ENCODE results near the gene LIPA.
A peak's percentile ranks its signal among the peaks of the same experiment; 100 is the strongest.

The LIPA gene

DNA sequence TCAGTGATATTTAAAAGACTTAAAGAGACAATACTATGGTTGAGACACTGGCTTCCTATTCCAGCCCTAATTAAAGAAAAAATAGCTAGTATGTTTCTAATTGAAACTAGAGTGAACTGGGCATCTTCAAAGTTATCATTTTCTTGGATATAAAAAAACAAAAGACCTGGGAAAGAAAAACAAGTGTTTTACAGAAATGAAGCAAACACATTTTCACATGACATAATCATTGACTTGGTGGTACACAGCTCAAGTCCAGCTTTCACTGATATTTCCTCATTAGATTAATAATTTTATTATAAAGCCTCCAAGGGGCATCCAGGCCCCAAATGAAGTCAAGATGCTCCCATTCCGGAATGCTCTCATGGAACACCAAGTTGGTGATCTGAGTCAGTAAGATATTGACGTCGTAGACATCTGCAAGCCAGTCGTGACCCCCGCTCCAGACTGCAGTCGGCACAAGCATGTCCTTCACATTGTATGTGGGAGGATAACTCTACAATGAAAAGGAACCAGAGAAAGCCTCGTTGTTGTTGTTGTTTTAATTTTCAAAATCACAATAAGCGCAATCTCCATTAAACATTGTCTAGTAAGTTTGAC lies 36.9 kb downstream of the LIPA start:
- TF ChIP-seq FOXM1 (IDR thresholded peaks at IDR 0.05; ENCODE audit: borderline replicate concordance, low read depth) (no peak), TEAD4 (IDR thresholded peaks at IDR 0.05) (no peak), MAX (IDR thresholded peaks at IDR 0.05) (no peak)

DNA sequence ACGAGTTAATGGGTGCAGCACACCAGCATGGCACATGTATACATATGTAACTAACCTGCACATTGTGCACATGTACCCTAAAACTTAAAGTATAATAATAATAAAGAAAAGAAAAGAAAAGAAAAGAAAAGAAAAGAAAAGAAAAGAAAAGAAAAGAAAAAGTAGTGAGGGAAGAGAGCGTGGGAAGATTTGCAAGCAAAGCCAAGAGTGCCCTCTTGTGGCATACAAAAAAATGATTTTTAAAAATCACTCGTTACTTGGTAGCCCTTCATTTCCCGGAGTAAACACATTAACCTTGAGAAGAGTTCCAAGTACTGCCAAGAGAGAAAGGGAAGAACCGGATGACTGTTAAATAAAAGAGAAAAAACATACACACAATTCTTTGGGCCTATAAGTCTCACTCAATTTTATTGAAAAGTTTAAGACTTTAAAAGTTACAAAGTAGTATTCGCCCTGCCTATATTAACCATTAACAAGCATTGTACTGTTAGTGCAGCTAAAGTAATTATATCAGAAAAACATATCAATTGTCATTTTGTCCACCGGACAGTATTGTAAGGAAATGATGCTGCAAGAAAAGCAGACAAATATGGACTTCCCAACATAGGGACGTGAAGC lies 38.3 kb downstream of the LIPA start:
- peak; percentile 91 for TF ChIP-seq RAD21 (IDR thresholded peaks at IDR 0.05; ENCODE audit: low read depth)
- no peak for TF ChIP-seq TAF1 (IDR thresholded peaks at IDR 0.05; ENCODE audit: low read depth)

GRCh38 chr10:89210794-89211425 lies 40.7 kb downstream of the LIPA start:
- no peak for TF ChIP-seq CREB1 (IDR thresholded peaks at IDR 0.05; ENCODE audit: low read depth)

DNA sequence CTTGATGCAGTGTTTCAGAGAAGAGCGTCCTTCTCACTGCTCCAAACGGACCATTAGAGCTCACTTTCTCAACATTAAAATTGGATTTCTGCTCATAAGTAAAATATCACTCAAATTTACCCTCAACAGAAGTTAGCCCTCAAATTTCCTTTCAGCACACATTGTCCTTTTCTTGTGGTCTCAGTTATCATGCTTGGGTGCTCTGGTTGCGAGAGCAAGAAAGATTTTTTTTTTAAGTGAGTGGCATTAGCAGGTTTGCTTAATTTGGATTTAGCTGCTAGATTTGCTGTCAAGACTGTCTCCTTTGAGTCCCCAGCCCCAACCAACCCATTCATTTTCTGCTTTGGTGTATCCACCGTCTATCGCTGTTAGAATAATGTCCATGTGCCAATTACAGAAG lies 41.9 kb downstream of the LIPA start:
- TF ChIP-seq, protein P1, sequence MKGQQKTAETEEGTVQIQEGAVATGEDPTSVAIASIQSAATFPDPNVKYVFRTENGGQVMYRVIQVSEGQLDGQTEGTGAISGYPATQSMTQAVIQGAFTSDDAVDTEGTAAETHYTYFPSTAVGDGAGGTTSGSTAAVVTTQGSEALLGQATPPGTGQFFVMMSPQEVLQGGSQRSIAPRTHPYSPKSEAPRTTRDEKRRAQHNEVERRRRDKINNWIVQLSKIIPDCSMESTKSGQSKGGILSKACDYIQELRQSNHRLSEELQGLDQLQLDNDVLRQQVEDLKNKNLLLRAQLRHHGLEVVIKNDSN (IDR thresholded peaks at IDR 0.05): no peak
- TF ChIP-seq RAD21 (IDR thresholded peaks at IDR 0.05; ENCODE audit: low read depth): no peak
- no peak for TF ChIP-seq ZBTB7A (IDR thresholded peaks at IDR 0.05; ENCODE audit: low read depth)
- TF ChIP-seq, protein P2, sequence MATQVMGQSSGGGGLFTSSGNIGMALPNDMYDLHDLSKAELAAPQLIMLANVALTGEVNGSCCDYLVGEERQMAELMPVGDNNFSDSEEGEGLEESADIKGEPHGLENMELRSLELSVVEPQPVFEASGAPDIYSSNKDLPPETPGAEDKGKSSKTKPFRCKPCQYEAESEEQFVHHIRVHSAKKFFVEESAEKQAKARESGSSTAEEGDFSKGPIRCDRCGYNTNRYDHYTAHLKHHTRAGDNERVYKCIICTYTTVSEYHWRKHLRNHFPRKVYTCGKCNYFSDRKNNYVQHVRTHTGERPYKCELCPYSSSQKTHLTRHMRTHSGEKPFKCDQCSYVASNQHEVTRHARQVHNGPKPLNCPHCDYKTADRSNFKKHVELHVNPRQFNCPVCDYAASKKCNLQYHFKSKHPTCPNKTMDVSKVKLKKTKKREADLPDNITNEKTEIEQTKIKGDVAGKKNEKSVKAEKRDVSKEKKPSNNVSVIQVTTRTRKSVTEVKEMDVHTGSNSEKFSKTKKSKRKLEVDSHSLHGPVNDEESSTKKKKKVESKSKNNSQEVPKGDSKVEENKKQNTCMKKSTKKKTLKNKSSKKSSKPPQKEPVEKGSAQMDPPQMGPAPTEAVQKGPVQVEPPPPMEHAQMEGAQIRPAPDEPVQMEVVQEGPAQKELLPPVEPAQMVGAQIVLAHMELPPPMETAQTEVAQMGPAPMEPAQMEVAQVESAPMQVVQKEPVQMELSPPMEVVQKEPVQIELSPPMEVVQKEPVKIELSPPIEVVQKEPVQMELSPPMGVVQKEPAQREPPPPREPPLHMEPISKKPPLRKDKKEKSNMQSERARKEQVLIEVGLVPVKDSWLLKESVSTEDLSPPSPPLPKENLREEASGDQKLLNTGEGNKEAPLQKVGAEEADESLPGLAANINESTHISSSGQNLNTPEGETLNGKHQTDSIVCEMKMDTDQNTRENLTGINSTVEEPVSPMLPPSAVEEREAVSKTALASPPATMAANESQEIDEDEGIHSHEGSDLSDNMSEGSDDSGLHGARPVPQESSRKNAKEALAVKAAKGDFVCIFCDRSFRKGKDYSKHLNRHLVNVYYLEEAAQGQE (IDR thresholded peaks at IDR 0.05; ENCODE audit: low read depth): no peak
- no peak for TF ChIP-seq FOXM1 (IDR thresholded peaks at IDR 0.05; ENCODE audit: borderline replicate concordance, low read depth)
- TF ChIP-seq TEAD4 (IDR thresholded peaks at IDR 0.05): no peak
- TF ChIP-seq CREB1 (IDR thresholded peaks at IDR 0.05; ENCODE audit: low read depth): no peak
- no peak for TF ChIP-seq EP300 (IDR thresholded peaks at IDR 0.05; ENCODE audit: borderline replicate concordance)
- TF ChIP-seq NFIC (IDR thresholded peaks at IDR 0.05): no peak
- no peak for TF ChIP-seq TAF1 (IDR thresholded peaks at IDR 0.05; ENCODE audit: low read depth)
- no peak for TF ChIP-seq TCF12 (IDR thresholded peaks at IDR 0.05; ENCODE audit: low read depth)
- no peak for TF ChIP-seq CEBPB (IDR thresholded peaks at IDR 0.05)
- TF ChIP-seq EGR1 (IDR thresholded peaks at IDR 0.05): no peak
- TF ChIP-seq YY1 (IDR thresholded peaks at IDR 0.05; ENCODE audit: low read depth): no peak
- TF ChIP-seq MAX (IDR thresholded peaks at IDR 0.05): no peak

DNA sequence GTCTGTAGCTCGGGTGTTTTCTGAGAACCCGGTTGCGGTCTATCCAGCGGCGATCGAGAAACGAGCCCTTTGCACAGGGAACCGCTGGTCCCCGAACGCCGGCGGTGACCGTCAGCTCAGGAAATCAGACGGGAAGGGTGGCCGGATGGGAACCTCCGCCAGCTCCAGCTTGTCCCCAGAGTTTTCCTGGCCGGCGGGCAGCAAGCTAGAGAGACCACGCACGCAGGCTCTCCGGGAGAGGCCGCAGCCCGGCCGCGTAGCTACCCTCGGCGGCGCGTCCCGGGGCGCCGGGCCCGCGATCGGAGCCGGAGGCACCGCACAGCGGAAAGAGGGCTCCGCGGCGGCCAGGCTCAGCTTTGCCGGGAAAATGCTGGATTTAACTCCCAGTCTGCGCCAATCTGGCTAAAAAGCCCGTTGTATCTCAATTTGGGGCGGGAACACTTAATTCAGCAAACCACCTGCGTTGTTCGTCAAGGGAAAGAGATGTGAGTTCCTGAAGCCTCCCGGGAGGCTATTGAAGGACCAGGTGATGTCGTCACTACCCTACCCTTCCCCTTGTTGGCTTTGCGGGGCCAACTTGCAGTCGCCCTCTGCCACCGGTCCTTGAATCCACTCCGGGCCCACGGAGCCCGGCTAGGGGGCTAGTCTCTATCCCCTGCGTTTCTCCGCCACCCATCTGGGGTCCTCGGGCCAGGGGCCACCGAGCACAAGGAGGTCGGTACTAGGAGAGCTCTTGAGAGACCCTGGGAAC lies 43.6 kb downstream of the LIPA start:
- TF ChIP-seq CEBPB (IDR thresholded peaks at IDR 0.05): no peak
- TF ChIP-seq, protein P2 (IDR thresholded peaks at IDR 0.05; ENCODE audit: low read depth): no peak
- no peak for TF ChIP-seq RAD21 (IDR thresholded peaks at IDR 0.05; ENCODE audit: low read depth)
- TF ChIP-seq FOXM1 (IDR thresholded peaks at IDR 0.05; ENCODE audit: borderline replicate concordance, low read depth): no peak
- no peak for TF ChIP-seq TEAD4 (IDR thresholded peaks at IDR 0.05)
- TF ChIP-seq CREB1 (IDR thresholded peaks at IDR 0.05; ENCODE audit: low read depth): no peak
- no peak for TF ChIP-seq YY1 (IDR thresholded peaks at IDR 0.05; ENCODE audit: low read depth)
- no peak for TF ChIP-seq NFIC (IDR thresholded peaks at IDR 0.05)
- TF ChIP-seq MAX (IDR thresholded peaks at IDR 0.05): no peak
- TF ChIP-seq, protein P1 (IDR thresholded peaks at IDR 0.05): no peak
- TF ChIP-seq ZBTB7A (IDR thresholded peaks at IDR 0.05; ENCODE audit: low read depth): no peak
- no peak for TF ChIP-seq TCF12 (IDR thresholded peaks at IDR 0.05; ENCODE audit: low read depth)
- no peak for TF ChIP-seq EGR1 (IDR thresholded peaks at IDR 0.05)
- TF ChIP-seq TAF1 (IDR thresholded peaks at IDR 0.05; ENCODE audit: low read depth): no peak
- TF ChIP-seq EP300 (IDR thresholded peaks at IDR 0.05; ENCODE audit: borderline replicate concordance): no peak
